OCI-LY1 (cell line): ENCODE data around the gene ITSN1.

Experiments used
- H2AFZ ChIP-seq: fragments of 200-600 bp; sonication (generic), shearing (Covaris generic); 2 replicates; pipeline ENCODE4 v1.6.0; 2014; ENCODE audit warnings: antibody characterized with exemption, mild to moderate bottlenecking, low read length
- H3F3A ChIP-seq: fragments of 200-600 bp; sonication (generic), shearing (Covaris generic); 2 replicates; pipeline ENCODE4 v1.6.0; 2014; ENCODE audit warnings: mild to moderate bottlenecking, antibody characterized with exemption, low read length, moderate library complexity; ENCODE audit not compliant: insufficient read depth
- H3K27ac ChIP-seq: fragments of 200-600 bp; sonication (generic); 2 replicates; pipeline ENCODE4 v1.5.1; 2014; ENCODE audit warnings: low read length, mixed run types, mild to moderate bottlenecking, low read depth; ENCODE audit not compliant: poor library complexity, severe bottlenecking
- H3K27me3 ChIP-seq: fragments of 200-600 bp; sonication (generic); 2 replicates; pipeline ENCODE4 v1.6.0; 2014; ENCODE audit warnings: antibody characterized with exemption, mild to moderate bottlenecking, low read length, moderate library complexity; ENCODE audit not compliant: insufficient read depth
- H3K36me3 ChIP-seq: fragments of 200-600 bp; sonication (generic); 2 replicates; pipeline ENCODE4 v1.6.1; 2014; ENCODE audit warnings: mild to moderate bottlenecking, antibody characterized with exemption, low read length, moderate library complexity, mixed read lengths; ENCODE audit not compliant: insufficient read depth
- H3K4me1 ChIP-seq: fragments of 200-600 bp; sonication (generic); 2 replicates; pipeline ENCODE4 v1.5.1; 2014; ENCODE audit warnings: mild to moderate bottlenecking, low read length, moderate library complexity; ENCODE audit not compliant: insufficient read depth, severe bottlenecking
- H3K4me2 ChIP-seq: fragments of 200-600 bp; sonication (generic), shearing (Covaris generic); 2 replicates; pipeline ENCODE4 v1.6.1; 2014; ENCODE audit warnings: low read length
- H3K4me3 ChIP-seq: fragments of 200-600 bp; sonication (generic); 2 replicates; pipeline ENCODE4 v1.5.1; 2014; ENCODE audit warnings: low read length, low read depth, mild to moderate bottlenecking, mixed read lengths; ENCODE audit not compliant: poor library complexity, severe bottlenecking
- H3K79me2 ChIP-seq: fragments of 200-600 bp; shearing (Covaris generic); 2 replicates; pipeline ENCODE4 v1.6.1; 2016; ENCODE audit warnings: mixed run types, low read length, mixed read lengths; ENCODE audit not compliant: insufficient read depth
- H3K9ac ChIP-seq: fragments of 200-600 bp; sonication (generic), shearing (Covaris generic); 2 replicates; pipeline ENCODE4 v1.6.1; 2014; ENCODE audit warnings: mild to moderate bottlenecking, low read length, mixed read lengths
- H3K9me2 ChIP-seq: fragments of 200-600 bp; sonication (generic), shearing (Covaris generic); 2 replicates; pipeline ENCODE4 v1.6.1; 2014; ENCODE audit warnings: low read depth, mild to moderate bottlenecking, low read length, mixed read lengths
- H3K9me3 ChIP-seq: fragments of 200-600 bp; shearing (Covaris generic); 2 replicates; pipeline ENCODE4 v1.6.1; 2014; ENCODE audit warnings: low read length, mixed read lengths
- H4K20me1 ChIP-seq: fragments of 200-600 bp; sonication (generic), shearing (Covaris generic); 2 replicates; pipeline ENCODE4 v1.6.0; 2016; ENCODE audit warnings: mild to moderate bottlenecking, low read length; ENCODE audit not compliant: insufficient read depth
- EZH2 ChIP-seq: fragments of 200-600 bp; sonication (generic), shearing (Covaris generic); IDR thresholded peaks from 2 replicates; pipeline ENCODE4 v1.8.0; 2017; ENCODE audit warnings: borderline replicate concordance, mixed run types, mild to moderate bottlenecking, antibody characterized with exemption, low read length, moderate library complexity, mixed read lengths
- TF ChIP-seq, protein P1 (sequence below): fragments of 200-600 bp; sonication (generic), shearing (Covaris generic); IDR thresholded peaks from 2 replicates; pipeline ENCODE4 v1.5.1; 2017; ENCODE audit warnings: mild to moderate bottlenecking, antibody characterized with exemption, low read length, moderate library complexity, mixed read lengths

Gene ITSN1

DNA sequence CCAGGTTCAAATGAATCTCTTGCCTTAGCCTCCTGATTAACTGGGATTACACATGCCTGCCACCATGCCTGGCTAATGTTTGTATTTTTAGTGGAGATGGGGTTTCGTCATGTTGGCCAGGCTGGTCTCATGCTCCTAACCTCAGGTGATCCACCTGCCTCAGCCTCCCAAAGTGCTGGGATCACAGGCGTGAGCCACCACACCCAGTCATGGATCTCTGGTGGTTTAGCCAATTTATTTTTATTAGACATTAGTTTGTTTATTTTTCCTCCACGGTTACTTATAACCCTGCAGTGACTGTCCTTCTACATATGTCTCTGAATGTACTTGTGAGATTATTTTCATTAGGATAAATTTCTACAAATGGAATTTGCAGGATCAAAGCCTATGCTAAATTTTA lies 5.3 kb downstream of the ITSN1 start:
- TF ChIP-seq EZH2 = no peak
- TF ChIP-seq, protein P1, sequence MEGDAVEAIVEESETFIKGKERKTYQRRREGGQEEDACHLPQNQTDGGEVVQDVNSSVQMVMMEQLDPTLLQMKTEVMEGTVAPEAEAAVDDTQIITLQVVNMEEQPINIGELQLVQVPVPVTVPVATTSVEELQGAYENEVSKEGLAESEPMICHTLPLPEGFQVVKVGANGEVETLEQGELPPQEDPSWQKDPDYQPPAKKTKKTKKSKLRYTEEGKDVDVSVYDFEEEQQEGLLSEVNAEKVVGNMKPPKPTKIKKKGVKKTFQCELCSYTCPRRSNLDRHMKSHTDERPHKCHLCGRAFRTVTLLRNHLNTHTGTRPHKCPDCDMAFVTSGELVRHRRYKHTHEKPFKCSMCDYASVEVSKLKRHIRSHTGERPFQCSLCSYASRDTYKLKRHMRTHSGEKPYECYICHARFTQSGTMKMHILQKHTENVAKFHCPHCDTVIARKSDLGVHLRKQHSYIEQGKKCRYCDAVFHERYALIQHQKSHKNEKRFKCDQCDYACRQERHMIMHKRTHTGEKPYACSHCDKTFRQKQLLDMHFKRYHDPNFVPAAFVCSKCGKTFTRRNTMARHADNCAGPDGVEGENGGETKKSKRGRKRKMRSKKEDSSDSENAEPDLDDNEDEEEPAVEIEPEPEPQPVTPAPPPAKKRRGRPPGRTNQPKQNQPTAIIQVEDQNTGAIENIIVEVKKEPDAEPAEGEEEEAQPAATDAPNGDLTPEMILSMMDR = no peak

DNA sequence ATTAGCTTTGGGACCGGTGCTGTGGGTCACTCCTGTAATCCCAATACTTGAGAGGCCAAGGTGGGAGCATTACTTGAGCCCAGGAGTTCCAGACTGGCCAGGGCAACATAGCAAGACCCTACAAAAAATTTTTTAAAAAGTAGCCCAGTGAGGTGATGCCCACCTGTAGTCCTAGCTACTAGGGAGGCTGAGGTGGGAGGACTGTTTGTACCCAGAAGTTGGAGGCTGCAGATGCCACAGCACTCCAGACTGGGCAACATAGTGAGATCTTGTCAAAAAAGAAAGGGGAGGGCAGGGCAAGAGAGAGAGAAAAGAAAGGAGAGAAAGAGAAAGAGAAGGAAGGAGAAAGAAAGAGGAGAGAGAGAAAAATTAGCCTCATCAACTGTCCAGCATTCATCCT lies 6.3 kb downstream of the ITSN1 start:
- Histone ChIP-seq H3K27ac (no peak overlapping the region), H3K4me3 (no peak overlapping the region), H3K4me1 (no peaks in the 10 kb centered on the region), H2AFZ (no peak overlapping the region), H4K20me1 (no peaks in the 10 kb centered on the region), H3K4me2 (no peak overlapping the region), H3K79me2 (no peaks in the 10 kb centered on the region), H3F3A (no peaks in the 10 kb centered on the region), H3K9ac (no peak overlapping the region), H3K27me3 (peaks cover 5% of the 10 kb centered on the region; the same call in 1 of the 2 replicates), H3K9me2 (no peaks in the 10 kb centered on the region), H3K36me3 (no peaks in the 10 kb centered on the region), H3K9me3 (no peaks in the 10 kb centered on the region)
- TF ChIP-seq, protein P1 = no peak
- TF ChIP-seq EZH2 = no peak

More for the DNA sequence above, 5.3 kb downstream of the ITSN1 start:
- Histone ChIP-seq H3K9me3 (no peaks in the 10 kb centered on the region), H2AFZ (no peak overlapping the region), H4K20me1 (no peaks in the 10 kb centered on the region), H3K27ac (no peak overlapping the region), H3K4me1 (peaks cover 3% of the 10 kb centered on the region), H3K4me3 (no peak overlapping the region), H3K79me2 (no peaks in the 10 kb centered on the region), H3K4me2 (no peak overlapping the region), H3K36me3 (no peaks in the 10 kb centered on the region), H3K9ac (no peak overlapping the region), H3K9me2 (no peaks in the 10 kb centered on the region), H3K27me3 (peaks cover 5% of the 10 kb centered on the region; the same call in 1 of the 2 replicates), H3F3A (no peaks in the 10 kb centered on the region)

DNA sequence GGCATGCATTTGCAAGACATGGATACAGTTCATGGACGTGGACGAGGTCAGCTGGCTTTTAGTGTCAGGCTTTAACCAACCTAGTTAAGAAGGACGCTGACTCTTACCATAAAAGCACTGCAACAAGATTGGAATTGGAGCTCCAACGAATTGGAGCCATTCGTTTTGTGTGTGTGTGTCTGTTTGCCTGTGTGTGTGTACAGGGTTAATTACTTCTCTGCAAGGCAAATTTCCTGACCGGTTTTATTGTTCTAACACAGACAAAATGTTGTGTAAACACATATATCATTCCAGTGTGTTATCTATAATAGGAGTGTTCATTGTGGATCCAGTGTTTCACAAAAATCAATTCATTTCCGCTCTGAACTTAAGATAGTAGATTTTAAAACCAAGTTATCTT lies 7.9 kb downstream of the ITSN1 start:
- no peaks in the 10 kb centered on the region for H4K20me1 ChIP-seq
- TF ChIP-seq EZH2 = no peak
- TF ChIP-seq, protein P1 = no peak

More for the DNA sequence above, 7.9 kb downstream of the ITSN1 start:
- H3K9ac ChIP-seq = no peak overlapping the region
- H3F3A ChIP-seq = no peaks in the 10 kb centered on the region
- H3K4me2 ChIP-seq = no peak overlapping the region
- H3K36me3 ChIP-seq = no peaks in the 10 kb centered on the region
- no peaks in the 10 kb centered on the region for H3K79me2 ChIP-seq
- no peak overlapping the region for H3K27ac ChIP-seq
- no peaks in the 10 kb centered on the region for H3K9me2 ChIP-seq
- H2AFZ ChIP-seq = no peak overlapping the region
- no peaks in the 10 kb centered on the region for H3K9me3 ChIP-seq
- peaks cover 5% of the 10 kb centered on the region; the same call in 1 of the 2 replicates for H3K27me3 ChIP-seq
- H3K4me1 ChIP-seq = no peaks in the 10 kb centered on the region
- H3K4me3 ChIP-seq = no peak overlapping the region
